Type B pancreatic cell (in vitro differentiated cells): ENCODE results near the gene SDF4. TPM values are rescaled to one million over a fixed set of nuclear protein-coding genes. Genes with fewer than 3 reads are reported as not detected.

Experiments used
- DNase-seq: peaks from one replicate; pipeline ENCODE4 v3.0.0; 2021; ENCODE audit warnings: mixed read lengths; ENCODE audit not compliant: unreplicated experiment; ENCODE audit errors: extremely low spot score
- H3K27ac Mint-ChIP-seq: 2 replicates; pipeline ENCODE4 v1.8.0; 2021; ENCODE audit warnings: mild to moderate bottlenecking, mixed read lengths
- H3K27me3 Mint-ChIP-seq: 2 replicates; pipeline ENCODE4 v1.8.0; 2021; ENCODE audit warnings: mixed read lengths
- H3K36me3 Mint-ChIP-seq: 2 replicates; pipeline ENCODE4 v1.8.0; 2021; ENCODE audit warnings: mixed read lengths
- H3K4me1 Mint-ChIP-seq: one replicate; pipeline ENCODE4 v1.8.0; 2021; ENCODE audit warnings: mixed read lengths; ENCODE audit not compliant: unreplicated experiment
- H3K4me3 Mint-ChIP-seq: 2 replicates; pipeline ENCODE4 v1.8.0; 2021; ENCODE audit warnings: mild to moderate bottlenecking, mixed read lengths
- H3K9me3 Mint-ChIP-seq: 2 replicates; pipeline ENCODE4 v1.8.0; 2021; ENCODE audit warnings: mixed read lengths
- CTCF ChIP-seq: fragments of 200-600 bp; sonication (generic); conservative IDR thresholded peaks from 2 replicates; pipeline ENCODE4 v1.5.0; 2021; ENCODE audit warnings: antibody characterized with exemption, mild to moderate bottlenecking
- total RNA-seq: library from RNA; stranded (reverse); gene quantifications from 2 replicates; pipeline ENCODE4 v1.2.1, GENCODE V29; 2021; ENCODE audit warnings: low replicate concordance

SDF4 gene
- total RNA-seq, 1 donor from 2014 or later = 116 TPM

- Mint-ChIP-seq H3K36me3 (no peaks in the 10 kb centered on the region), H3K27me3 (peaks cover 3% of the 10 kb centered on the region), H3K4me1 (no peaks in the 10 kb centered on the region), H3K4me3 (no peak within 1 kb of the TSS), H3K27ac (no peak within 1 kb of the TSS), H3K9me3 (no peaks in the 10 kb centered on the region)
- DNase-seq = no peak
- TF ChIP-seq CTCF = no peak
Measured at GRCh38 chr1:1246577-1247340, 15.0 kb upstream of the SDF4 start, which contains the start of gene C1QTNF12. TSS of gene C1QTNF12 (minus strand) at chr1:1246722. CDS start at chr1:1246690, 32 bp downstream.

- H3K27me3 Mint-ChIP-seq = peaks cover 3% of the 10 kb centered on the region
- H3K4me3 Mint-ChIP-seq = no peak overlapping the region
- no peak for DNase-seq
- H3K9me3 Mint-ChIP-seq = no peaks in the 10 kb centered on the region
- H3K27ac Mint-ChIP-seq = no peak overlapping the region
- TF ChIP-seq CTCF = no peak
- H3K4me1 Mint-ChIP-seq = no peaks in the 10 kb centered on the region
- no peaks in the 10 kb centered on the region for H3K36me3 Mint-ChIP-seq
Measured at GRCh38 chr1:1245817-1246576, 14.2 kb upstream of the SDF4 start.

- no peaks in the 10 kb centered on the region for H3K4me1 Mint-ChIP-seq
Measured at GRCh38 chr1:1245178-1245816, 13.5 kb upstream of the SDF4 start.

DNA sequence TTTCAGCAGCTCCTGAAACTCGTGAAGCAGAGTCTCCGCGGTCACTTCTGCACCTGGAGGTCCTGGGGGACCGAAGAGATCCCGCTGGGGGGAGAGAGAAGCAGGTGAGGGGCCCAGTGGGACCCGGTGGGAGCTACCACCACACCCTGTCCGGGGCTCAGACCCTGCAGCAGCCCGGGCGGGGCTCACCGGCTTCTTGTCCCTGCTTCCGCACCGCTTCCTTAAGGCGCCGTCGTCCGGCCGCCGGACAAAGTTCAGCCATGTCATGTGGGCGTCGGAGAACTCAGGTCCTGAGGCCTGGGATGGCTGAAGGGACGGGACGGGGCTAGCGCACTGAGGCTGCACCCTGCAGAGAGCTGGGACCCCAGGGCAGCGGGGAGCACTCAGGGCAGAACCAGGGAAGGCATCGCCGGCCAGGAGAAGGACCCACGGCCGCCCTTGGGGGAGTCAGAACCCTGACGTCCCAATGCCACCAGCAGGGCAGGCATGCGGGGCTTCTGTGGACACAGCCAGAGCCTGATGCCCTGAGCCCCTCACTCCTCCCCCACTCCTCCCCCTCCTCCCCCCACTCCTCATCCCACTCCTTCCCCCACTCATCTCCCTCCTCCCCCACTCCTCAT is 12.5 kb upstream of the SDF4 start:
- Mint-ChIP-seq H3K36me3 (no peaks in the 10 kb centered on the region), H3K27me3 (peaks cover 3% of the 10 kb centered on the region), H3K27ac (no peak overlapping the region), H3K9me3 (no peaks in the 10 kb centered on the region), H3K4me1 (no peaks in the 10 kb centered on the region), H3K4me3 (no peak overlapping the region)
- DNase-seq = no peak
- TF ChIP-seq CTCF = no peak

More at GRCh38 chr1:1245178-1245816, 13.5 kb upstream of the SDF4 start:
- no peaks in the 10 kb centered on the region for H3K9me3 Mint-ChIP-seq
- H3K27ac Mint-ChIP-seq = no peak overlapping the region
- no peak for TF ChIP-seq CTCF
- H3K4me3 Mint-ChIP-seq = no peak overlapping the region
- H3K36me3 Mint-ChIP-seq = no peaks in the 10 kb centered on the region
- H3K27me3 Mint-ChIP-seq = peaks cover 3% of the 10 kb centered on the region
- no peak for DNase-seq

- H3K36me3 Mint-ChIP-seq = no peaks in the 10 kb centered on the region
Measured at GRCh38 chr1:1243807-1244191, 12.0 kb upstream of the SDF4 start.

More at GRCh38 chr1:1243807-1244191, 12.0 kb upstream of the SDF4 start:
- Mint-ChIP-seq H3K27ac (no peak overlapping the region), H3K9me3 (no peaks in the 10 kb centered on the region), H3K4me1 (no peaks in the 10 kb centered on the region), H3K27me3 (peaks cover 3% of the 10 kb centered on the region), H3K4me3 (no peak overlapping the region)
- TF ChIP-seq CTCF = no peak
- no peak for DNase-seq
